Measurements from ENCODE around the gene TPGS1. TPM values are rescaled to one million over a fixed set of nuclear protein-coding genes. Genes with fewer than 3 reads are reported as not detected.
"Not testable (repeated sequence)": the region's sequence is repeated elsewhere in the genome, so short reads cannot be mapped to it uniquely, and the experiment has no call there.

Gene TPGS1
- total and polyA plus RNA-seq, 2 donors, result 14.3 to 20.4 TPM

DNA sequence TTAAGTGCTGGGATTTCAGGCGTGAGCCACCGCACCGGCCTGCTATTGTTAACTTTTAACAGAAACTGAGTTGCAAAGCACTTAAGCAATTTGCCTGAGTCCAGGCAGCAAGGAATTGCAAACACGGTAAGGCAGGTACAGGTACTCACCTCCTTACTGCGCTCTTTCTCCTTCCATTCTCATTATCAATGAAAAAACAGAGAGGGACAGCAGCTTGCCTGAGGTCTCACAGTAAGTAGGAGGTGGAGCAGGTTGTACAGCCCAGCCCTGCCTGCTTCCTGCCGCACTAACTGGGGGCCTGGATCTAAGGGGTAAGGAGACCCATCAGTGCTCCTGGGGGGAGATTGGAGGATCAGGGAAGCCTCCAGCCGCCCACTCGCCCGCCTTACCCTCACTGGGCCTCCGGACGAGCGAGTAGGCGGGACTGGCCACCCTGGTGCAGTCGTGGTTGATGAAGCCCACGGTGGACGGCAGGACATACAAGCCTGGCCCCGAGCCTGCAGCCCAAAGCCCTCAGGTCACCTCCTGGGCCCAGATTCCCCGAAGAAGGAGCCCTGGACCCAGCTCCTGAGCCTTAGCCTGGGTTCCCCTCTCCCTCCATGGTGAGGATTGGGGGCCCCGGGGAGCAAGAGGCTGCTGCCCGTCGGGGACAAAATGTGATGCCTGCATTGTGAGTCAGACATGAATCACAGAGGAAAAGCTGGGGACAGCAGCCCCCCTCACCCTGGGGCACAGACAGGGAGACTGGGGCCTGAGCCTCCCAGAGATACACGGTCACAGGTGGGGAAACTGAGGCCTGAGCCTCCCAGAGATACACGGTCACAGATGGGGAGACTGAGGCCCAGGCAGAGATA, 35.1 kb upstream of the TPGS1 start:
- no peaks in the 10 kb centered on the region for H3K4me1 ChIP-seq (ENCODE audit: control insufficient read depth in 2 of 2, insufficient read depth in 2 of 2, low read length in 2 of 2)
- H3K36me3 ChIP-seq (ENCODE audit: control insufficient read depth in 2 of 2, insufficient read depth in 2 of 2, low read length in 1 of 2), result no peaks in the 10 kb centered on the region
- H3K4me3 ChIP-seq (ENCODE audit: low read length in 2 of 2), result no peak overlapping the region
- 81% methylated on average over 23 of the region's 23 CpGs for WGBS
- no peak for DNase-seq (ENCODE audit: low read depth in 6 of 9, low spot score in 9 of 9)
- H3K9me3 ChIP-seq (ENCODE audit: control insufficient read depth in 2 of 2, insufficient read depth in 1 of 2, low read length in 1 of 2), result no peaks in the 10 kb centered on the region
- no peak overlapping the region for H3K27ac ChIP-seq (ENCODE audit: low read depth in 1 of 2, low read length in 1 of 2)
- peaks cover 0 to 4% of the 10 kb centered on the region in 2 donors for H3K27me3 ChIP-seq (ENCODE audit: control insufficient read depth in 2 of 2, insufficient read depth in 1 of 2, low read length in 1 of 2)

DNA sequence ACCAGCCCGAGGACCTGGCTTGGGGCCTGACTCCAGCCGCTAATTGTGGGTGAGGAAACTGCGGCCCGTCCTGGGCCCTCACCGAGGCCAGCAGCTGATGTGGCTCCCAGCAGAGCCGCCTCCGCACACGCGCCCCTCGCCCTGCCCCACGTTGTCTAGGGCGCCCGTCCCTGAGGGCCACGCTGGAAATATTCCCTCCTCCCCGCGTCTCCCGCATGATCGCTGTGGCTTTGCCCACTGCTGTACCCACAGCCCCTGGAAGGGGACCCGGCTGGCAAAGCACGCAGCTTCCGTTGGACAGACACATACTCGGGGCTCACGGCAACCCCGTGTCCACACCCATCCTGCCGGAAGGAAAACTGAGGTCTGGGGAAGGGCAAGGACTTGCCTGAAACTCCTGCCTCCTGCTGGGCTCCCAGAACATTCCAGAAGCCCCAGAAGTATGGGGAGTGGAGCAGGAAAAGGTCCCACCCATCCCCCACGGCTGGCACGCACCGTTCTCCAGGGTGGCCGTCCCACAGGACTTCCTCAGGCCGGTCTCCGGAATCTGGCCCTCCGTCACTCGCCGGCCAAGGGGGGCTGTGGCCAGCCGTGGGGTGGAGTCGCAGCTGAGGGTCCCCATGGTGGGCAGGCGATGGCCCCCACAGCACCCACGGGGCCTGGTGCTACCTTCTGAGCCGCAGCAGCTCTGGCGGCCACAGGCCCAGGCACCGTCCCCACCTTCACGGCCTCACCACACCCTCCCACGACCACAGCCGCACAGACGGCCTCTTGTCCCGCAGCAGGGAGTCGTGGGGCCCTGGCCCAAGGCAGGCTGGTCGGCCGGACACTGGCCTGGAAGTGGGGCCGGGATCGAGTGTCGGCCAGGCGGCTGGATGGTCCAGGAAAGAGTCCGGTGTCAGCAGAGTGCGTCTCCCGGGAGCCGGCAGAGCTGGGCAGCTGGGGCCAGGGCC, 32.9 kb upstream of the TPGS1 start:
- DNase-seq (ENCODE audit: low read depth in 6 of 9, low spot score in 9 of 9), result no peak
- WGBS, result 75% methylated on average over 57 of the region's 57 CpGs
- Histone ChIP-seq H3K4me3 (ENCODE audit: low read length in 2 of 2) (no peak overlapping the region), H3K9me3 (ENCODE audit: control insufficient read depth in 2 of 2, insufficient read depth in 1 of 2, low read length in 1 of 2) (no peaks in the 10 kb centered on the region), H3K36me3 (ENCODE audit: control insufficient read depth in 2 of 2, insufficient read depth in 2 of 2, low read length in 1 of 2) (no peaks in the 10 kb centered on the region), H3K27ac (ENCODE audit: low read depth in 1 of 2, low read length in 1 of 2) (no peak overlapping the region), H3K27me3 (ENCODE audit: control insufficient read depth in 2 of 2, insufficient read depth in 1 of 2, low read length in 1 of 2) (peaks cover 0 to 15% of the 10 kb centered on the region in 2 donors), H3K4me1 (ENCODE audit: control insufficient read depth in 2 of 2, insufficient read depth in 2 of 2, low read length in 2 of 2) (no peaks in the 10 kb centered on the region)

DNA sequence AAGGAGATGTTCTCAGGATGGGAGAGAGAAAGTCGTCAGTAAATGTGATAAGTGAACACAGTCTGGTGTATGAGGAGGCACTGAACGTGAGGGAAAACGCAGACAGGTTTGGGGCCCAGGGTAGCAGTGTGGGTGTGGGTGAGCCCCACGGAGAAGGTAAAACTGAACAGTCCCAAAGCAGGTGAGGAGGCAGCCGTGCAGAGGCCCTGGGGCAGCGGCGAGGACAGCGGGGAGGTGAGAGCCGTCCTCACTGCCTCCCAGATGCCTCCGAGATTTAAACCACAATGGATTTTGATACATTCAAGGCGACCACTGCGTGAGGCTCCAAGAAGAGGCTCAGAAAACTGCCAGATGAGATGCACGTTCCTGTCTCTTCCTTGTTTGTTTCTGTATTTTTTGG, 31.9 kb upstream of the TPGS1 start:
- DNase-seq (ENCODE audit: low read depth in 6 of 9, low spot score in 9 of 9), result no peak
- no peak overlapping the region for H3K4me3 ChIP-seq (ENCODE audit: low read length in 2 of 2)
- H3K27me3 ChIP-seq (ENCODE audit: control insufficient read depth in 2 of 2, insufficient read depth in 1 of 2, low read length in 1 of 2), result peaks cover 0 to 20% of the 10 kb centered on the region in 2 donors
- H3K9me3 ChIP-seq (ENCODE audit: control insufficient read depth in 2 of 2, insufficient read depth in 1 of 2, low read length in 1 of 2), result peaks cover 0 to 6% of the 10 kb centered on the region in 2 donors
- H3K27ac ChIP-seq (ENCODE audit: low read depth in 1 of 2, low read length in 1 of 2), result no peak overlapping the region
- WGBS, result 85% methylated on average over 13 of the region's 13 CpGs
- H3K36me3 ChIP-seq (ENCODE audit: control insufficient read depth in 2 of 2, insufficient read depth in 2 of 2, low read length in 1 of 2), result no peaks in the 10 kb centered on the region
- H3K4me1 ChIP-seq (ENCODE audit: control insufficient read depth in 2 of 2, insufficient read depth in 2 of 2, low read length in 2 of 2), result no peaks in the 10 kb centered on the region

DNA sequence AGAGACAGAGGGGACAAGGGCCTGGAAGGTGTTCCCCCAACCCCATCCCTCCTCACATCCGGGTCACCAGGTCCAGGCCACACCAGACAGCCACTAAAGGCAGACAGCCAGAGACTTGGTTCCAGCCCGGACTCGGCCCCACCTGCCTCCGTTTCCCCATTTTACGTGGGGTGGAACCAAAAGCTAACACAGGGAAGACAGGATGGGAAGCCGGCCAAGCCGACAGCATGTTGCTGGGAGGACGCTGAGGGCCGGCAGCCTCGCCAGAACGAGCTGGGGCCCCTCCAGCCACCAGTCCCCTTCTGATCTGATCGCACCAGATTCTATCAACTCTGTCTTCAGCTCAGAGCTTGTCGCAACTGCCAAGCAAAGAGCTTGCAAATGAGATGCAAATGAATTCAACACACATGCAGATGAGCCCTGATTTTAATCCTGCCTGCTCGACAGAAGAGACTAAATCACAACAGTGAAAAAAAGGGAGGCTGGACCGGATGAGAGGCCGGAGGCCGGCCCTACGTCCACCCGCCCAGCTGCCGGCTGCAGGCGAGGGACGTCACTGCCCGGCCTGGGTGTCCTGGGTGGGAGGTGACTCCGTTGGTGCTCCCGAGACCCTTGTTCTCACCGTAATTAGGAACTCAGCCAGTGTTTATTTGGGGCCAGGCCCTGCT, 28.9 kb upstream of the TPGS1 start:
- Histone ChIP-seq H3K4me1 (ENCODE audit: control insufficient read depth in 2 of 2, insufficient read depth in 2 of 2, low read length in 2 of 2) (no peaks in the 10 kb centered on the region), H3K4me3 (ENCODE audit: low read length in 2 of 2) (no peak overlapping the region), H3K27me3 (ENCODE audit: control insufficient read depth in 2 of 2, insufficient read depth in 1 of 2, low read length in 1 of 2) (peaks cover 0 to 22% of the 10 kb centered on the region in 2 donors), H3K36me3 (ENCODE audit: control insufficient read depth in 2 of 2, insufficient read depth in 2 of 2, low read length in 1 of 2) (no peaks in the 10 kb centered on the region), H3K27ac (ENCODE audit: low read depth in 1 of 2, low read length in 1 of 2) (no peak overlapping the region), H3K9me3 (ENCODE audit: control insufficient read depth in 2 of 2, insufficient read depth in 1 of 2, low read length in 1 of 2) (peaks cover 0 to 12% of the 10 kb centered on the region in 2 donors)
- DNase-seq (ENCODE audit: low read depth in 6 of 9, low spot score in 9 of 9), result no peak
- 80% methylated on average over 26 of the region's 26 CpGs for WGBS

DNA sequence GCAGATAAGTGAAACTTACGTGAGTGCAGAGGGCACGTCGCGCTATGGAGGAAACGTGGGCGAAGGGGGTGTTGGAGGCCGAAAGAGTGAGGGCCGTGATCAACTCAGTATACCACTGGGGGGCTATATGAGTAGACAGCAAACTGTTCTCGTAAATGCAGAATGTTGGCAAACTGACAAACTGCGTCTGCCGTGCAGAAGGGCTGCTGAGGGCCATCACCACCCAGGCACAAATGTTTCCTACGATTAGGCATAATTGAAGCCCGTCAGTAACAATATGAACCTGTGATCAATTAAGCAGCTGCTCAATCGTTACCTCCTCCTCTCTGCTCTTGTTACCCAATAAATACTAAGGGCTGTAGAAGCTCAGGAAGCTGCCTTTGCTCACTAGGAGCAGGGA, 28.3 kb upstream of the TPGS1 start:
- Histone ChIP-seq H3K9me3 (ENCODE audit: control insufficient read depth in 2 of 2, insufficient read depth in 1 of 2, low read length in 1 of 2) (peaks cover 0 to 12% of the 10 kb centered on the region in 2 donors), H3K27me3 (ENCODE audit: control insufficient read depth in 2 of 2, insufficient read depth in 1 of 2, low read length in 1 of 2) (peaks cover 0 to 26% of the 10 kb centered on the region in 2 donors), H3K36me3 (ENCODE audit: control insufficient read depth in 2 of 2, insufficient read depth in 2 of 2, low read length in 1 of 2) (no peaks in the 10 kb centered on the region), H3K4me1 (ENCODE audit: control insufficient read depth in 2 of 2, insufficient read depth in 2 of 2, low read length in 2 of 2) (no peaks in the 10 kb centered on the region), H3K27ac (ENCODE audit: low read depth in 1 of 2, low read length in 1 of 2) (no peak overlapping the region), H3K4me3 (ENCODE audit: low read length in 2 of 2) (no peak overlapping the region)
- no peak for DNase-seq (ENCODE audit: low read depth in 6 of 9, low spot score in 9 of 9)
- 72% methylated on average over 14 of the region's 14 CpGs for WGBS

DNA sequence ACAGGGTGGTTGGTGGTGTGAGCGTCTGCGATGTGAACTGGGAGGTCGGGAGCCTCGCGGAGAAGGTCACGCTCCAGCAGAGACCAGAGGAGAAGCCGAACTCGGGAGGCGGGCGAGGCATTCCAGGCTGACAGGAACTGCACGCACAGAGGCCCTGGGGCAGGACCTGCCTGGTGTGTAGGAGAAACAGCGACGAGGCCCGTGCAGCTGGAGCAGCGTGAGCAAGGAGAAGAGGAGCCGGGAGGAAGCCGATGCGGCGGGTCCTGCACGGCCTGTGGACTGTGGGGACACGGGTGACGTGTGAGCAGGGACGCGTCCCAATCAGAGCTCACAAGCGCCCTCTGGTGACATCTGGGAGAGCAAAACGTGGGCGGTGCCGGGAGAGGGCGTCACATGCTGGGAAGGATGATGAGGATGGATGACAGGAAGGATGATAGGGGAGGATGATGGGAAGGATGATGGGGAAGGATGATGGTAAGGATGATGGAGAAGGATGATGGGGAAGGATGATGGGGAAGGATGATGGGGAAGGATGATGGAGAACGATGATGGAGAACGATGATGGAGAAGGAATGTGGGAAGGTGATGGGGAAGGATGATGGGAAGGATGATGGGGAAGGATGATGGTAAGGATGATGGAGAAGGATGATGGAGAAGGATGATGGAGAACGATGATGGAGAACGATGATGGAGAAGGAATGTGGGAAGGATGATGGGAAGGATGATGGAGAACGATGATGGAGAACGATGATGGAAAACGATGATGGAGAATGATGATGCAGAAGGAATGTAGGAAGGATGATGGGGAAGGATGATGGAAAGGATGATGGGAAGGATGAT, 27.1 kb upstream of the TPGS1 start:
- Histone ChIP-seq H3K27ac (ENCODE audit: low read depth in 1 of 2, low read length in 1 of 2) (no peak overlapping the region), H3K27me3 (ENCODE audit: control insufficient read depth in 2 of 2, insufficient read depth in 1 of 2, low read length in 1 of 2) (peaks cover 2 to 31% of the 10 kb centered on the region in 2 donors), H3K4me3 (ENCODE audit: low read length in 2 of 2) (no peak overlapping the region), H3K4me1 (ENCODE audit: control insufficient read depth in 2 of 2, insufficient read depth in 2 of 2, low read length in 2 of 2) (no peaks in the 10 kb centered on the region), H3K9me3 (ENCODE audit: control insufficient read depth in 2 of 2, insufficient read depth in 1 of 2, low read length in 1 of 2) (peaks cover 0 to 12% of the 10 kb centered on the region in 2 donors), H3K36me3 (ENCODE audit: control insufficient read depth in 2 of 2, insufficient read depth in 2 of 2, low read length in 1 of 2) (no peaks in the 10 kb centered on the region)
- peak in 1 of 9 donors; percentile 34 for DNase-seq (ENCODE audit: low read depth in 6 of 9, low spot score in 9 of 9)
- 43% methylated on average over 36 of the region's 36 CpGs for WGBS

DNA sequence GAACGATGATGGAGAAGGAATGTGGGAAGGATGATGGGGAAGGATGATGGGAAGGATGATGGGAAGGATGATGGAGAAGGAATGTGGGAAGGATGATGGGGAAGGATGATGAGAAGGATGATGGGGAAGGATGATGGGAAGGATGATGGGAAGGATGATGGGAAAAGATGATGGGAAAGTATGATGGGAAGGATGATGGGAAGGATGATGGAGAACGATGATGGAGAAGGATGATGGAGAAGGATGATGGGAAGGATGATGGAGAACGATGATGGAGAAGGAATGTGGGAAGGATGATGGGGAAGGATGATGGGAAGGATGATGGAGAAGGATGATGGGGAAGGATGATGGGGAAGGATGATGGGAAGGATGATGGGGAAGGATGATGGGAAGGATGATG, 26.2 kb upstream of the TPGS1 start:
- 98% methylated on average over 3 of the region's 3 CpGs for whole genome bisulfite sequencing
- H3K4me1 ChIP-seq (ENCODE audit: control insufficient read depth in 2 of 2, insufficient read depth in 2 of 2, low read length in 2 of 2), result not testable (repeated sequence)

More for the DNA sequence above, 26.2 kb upstream of the TPGS1 start:
- Histone ChIP-seq H3K27me3 (ENCODE audit: control insufficient read depth in 2 of 2, insufficient read depth in 1 of 2, low read length in 1 of 2) (peaks cover 2 to 39% of the 10 kb centered on the region in 2 donors), H3K9me3 (ENCODE audit: control insufficient read depth in 2 of 2, insufficient read depth in 1 of 2, low read length in 1 of 2) (peaks cover 0 to 12% of the 10 kb centered on the region in 2 donors)
- not testable (repeated sequence) for DNase-seq (ENCODE audit: low read depth in 6 of 9, low spot score in 9 of 9); H3K27ac ChIP-seq (ENCODE audit: low read depth in 1 of 2, low read length in 1 of 2); H3K4me3 ChIP-seq (ENCODE audit: low read length in 2 of 2); H3K36me3 ChIP-seq (ENCODE audit: control insufficient read depth in 2 of 2, insufficient read depth in 2 of 2, low read length in 1 of 2)

Measured in thymus (tissue), 11 donors.